Stimulated activated CD8-positive, alpha-beta memory T cell treated with anti-CD3 and anti-CD28 coated beads, Interleukin-7, amount 100 ng/mL, for 1 hour (primary cell): ENCODE measurements around the gene PSTPIP2.
"Not testable (repeated sequence)": the region's sequence is repeated elsewhere in the genome, so short reads cannot be mapped to it uniquely, and the experiment has no call there.

Experiments used
- DNase-seq, 2 donors: peaks; one replicate each; pipeline ENCODE4 v3.0.0-alpha.2; 2020; ENCODE audit warnings: low read depth in 2 of 2

PSTPIP2 gene

DNA sequence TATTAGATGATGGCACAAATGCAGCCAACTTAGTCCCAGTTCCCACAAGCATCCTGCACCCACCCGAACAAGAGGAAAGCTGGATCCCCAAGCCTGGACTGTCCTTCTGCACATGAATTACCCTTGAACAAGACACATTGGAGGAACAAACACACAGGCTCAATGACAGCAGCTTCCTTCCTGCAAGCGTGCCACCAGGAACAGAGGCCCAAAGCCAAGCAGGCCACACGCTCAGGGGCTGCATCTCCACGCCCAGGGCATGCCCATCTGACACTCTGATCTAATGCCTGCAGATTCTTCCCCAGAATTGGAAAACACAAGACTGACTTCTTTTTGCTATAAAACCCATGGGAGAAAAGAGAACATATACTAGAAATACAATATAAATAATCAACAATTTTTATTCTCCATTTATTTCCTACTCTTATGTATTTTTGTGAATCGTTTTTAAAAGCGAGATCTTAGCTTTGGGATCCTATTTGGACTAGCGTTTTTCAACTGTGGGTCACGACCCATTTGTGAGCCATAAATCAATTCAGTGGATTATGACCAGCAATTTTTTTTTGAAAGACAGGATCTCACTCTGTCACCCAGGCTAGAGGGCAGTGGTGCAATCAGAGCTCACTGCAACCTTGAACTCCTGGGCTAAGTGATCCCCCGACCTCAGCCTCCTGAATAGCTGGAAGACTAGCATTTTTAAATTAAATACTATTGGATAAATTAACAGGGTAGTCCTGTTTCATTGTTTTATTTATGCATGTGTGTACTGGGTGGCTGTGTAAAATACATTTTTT lies 34.4 kb downstream of the PSTPIP2 start:
- no peak for DNase-seq

DNA sequence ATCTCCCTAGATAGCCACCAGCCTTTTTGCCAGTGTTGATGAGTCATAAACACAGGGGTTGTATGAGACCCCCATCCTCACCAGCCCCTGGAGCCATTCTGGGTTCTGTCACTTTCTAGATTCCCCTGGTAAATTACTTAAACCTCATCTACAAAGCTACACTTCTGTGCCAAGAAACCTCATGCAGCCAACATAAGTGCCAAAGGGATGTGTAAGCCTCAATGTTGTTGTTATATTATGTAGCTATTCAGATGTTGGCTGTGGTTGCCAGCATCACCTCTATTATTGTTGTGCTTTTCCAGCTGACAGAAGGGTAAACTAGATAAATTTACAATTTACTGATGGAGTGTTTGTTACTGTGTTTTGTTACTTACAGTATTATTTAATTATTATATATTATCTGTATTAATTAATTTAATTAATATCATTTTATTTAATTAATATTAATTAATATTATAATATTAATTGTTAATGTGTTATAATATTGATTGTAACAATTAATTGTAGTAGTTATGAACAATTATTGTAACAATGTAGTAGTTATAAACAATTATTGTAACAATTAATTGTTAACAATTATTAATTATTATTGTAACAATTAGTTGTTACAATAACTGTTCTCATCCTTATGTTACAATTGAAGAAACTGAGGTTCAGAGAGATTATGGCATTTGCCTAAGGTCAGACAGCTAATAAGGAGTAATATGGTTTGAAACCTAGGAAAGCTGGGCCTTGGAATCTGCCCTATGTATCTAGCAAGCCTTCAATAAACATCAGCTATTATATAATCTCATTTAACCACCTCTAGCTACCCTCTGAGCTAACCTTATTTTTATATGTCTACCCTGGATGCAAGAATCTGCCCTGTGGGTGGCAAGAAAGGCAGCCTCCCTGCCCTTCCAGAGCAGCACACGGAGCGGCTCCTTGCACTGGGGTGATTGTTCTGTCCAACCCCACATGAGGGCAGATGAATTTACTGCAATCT lies 36.1 kb downstream of the PSTPIP2 start:
- DNase-seq = no peak

DNA sequence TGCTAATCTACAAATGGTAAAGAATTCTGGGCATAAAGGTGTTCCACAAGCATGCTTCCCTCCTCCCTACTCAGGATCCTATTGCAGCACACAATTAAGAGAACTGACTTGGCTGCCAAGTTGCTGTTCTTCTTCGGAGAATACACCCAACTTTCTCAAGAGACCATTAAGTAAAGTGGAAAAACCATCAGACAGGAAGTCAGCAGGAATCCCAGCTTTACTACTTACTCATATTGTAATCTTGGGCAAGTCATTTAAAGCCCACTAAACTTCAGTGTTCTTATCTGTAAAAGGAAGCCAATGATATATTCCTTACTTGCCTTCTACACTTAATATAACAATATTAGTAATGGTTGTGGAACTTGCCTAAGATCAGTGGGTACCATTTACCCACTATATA lies 37.8 kb downstream of the PSTPIP2 start:
- DNase-seq = no peak

DNA sequence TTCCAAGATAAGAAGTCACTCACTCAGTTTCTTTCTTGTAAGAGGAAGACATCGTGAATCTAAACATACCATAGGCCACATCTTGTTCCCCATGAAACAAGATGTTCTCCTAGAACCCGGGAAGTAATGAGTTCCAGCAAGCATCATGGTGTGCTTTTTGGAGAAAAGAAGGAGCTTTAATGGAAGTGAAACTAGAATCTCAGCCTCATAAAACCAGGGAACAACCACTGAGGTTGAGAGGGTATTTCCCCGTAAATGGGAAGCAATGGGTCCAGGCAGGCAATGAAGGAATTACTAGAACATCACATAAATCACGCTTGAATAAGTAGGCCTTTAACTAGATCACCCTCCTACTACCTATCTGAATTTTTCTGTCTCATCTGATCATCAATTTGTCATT lies 40.3 kb downstream of the PSTPIP2 start:
- no peak for DNase-seq

DNA sequence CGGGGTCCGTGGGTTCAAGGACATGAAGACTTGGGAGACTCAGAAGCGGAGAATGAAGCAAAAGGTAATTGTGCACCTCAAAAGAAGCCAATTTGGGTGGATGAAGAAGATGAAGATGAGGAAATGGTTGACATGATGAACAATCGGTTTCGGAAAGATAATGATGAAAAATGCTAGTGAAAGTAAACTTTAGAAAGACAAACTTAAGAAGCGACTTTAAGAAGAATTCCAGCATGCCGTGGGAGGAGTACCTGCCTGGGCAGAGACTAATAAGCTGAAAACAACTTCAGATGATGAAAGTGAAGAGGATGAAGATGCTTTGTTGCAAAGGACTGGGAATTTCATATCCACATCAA lies 43.5 kb downstream of the PSTPIP2 start:
- DNase-seq = no peak

DNA sequence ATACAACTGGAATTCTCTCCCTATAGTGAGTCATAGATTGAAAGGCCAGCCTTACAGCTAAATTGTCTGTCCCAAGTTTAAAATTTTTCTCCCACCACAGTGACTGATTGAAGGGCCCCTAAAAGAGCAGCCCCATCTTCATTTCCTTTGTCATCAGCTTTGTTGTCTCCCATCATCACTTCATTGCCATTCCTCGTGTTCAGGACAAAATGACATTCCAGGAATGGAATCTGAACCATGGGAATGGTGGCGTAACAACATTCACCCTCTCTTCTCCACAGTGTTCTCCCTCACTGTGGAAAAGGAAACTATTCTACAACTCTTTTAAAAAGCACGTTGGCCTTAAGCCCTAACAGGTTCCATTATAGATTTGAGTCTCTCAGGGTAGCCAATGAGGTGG lies 52.1 kb downstream of the PSTPIP2 start:
- DNase-seq = no peak

DNA sequence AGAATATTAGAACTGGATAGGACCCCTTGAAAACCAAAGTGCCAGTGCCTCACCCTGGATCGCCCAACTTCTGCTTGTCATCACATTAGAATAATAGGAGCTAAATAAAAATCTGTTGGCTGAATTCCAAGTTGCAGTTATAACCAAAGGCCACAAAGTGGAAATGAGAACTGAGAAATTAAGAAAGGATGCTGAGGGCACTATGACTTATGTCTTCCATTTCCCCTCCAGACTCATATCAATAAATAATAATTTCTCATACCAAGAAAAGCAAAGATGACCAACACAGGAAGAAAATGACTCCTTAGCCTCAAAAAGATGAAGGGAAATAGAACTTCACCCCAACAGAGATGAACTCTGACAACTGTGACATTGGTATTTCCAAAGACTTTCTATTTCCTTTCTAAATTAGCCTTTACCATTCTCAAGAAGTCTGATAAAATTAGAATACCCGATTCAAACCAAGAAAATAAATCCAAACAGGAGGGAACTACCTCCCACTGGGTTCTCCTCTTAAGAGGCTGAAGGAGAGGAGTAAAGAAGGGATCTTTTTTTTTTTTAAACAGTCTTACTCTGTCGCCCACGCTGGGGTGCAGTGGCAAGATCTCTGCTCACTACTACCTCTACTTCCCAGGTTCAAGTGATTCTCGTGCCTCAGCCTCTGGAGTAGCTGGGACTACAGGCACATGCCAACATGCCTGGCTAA lies 58.4 kb downstream of the PSTPIP2 start:
- DNase-seq = no peak

DNA sequence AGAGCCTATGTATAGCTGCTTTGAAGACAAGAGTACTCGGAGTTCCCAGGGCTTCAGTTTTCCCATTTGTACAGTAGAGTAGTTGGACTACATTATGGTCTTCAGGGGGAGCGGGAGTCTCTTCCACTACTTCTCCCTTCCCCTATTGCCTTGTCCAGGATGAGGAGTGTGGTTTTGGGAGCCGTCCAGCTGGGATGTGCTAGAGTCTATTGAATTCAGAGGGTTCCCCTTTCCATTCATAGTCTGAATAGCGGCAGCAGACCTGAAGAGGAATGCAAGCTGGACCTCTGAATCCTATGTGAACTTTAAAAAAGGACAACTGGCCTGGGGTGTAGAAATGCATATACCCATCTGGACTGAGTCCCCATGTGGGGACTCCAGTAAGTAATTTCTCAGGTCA lies 61.4 kb downstream of the PSTPIP2 start:
- DNase-seq = no peak

DNA sequence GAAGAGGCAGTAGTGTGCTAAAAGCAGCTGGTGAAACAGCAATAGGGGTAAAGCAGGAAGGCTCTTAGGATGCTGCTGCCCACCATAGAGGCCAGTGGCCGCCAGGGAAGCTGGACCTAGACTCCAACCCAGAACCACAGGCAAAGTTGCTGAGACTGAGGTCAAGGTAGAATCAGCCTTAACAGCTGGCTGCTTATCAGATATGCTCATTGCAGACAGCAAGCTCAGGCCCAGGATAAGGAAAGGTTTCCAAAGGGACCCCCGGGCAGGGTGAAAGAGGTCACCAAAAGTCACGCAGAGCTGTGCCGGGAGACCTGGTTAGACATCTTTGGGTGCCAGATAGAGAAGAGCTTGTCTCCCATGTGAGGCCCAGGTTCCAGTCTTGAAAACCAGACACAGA lies 62.0 kb downstream of the PSTPIP2 start:
- DNase-seq = no peak

DNA sequence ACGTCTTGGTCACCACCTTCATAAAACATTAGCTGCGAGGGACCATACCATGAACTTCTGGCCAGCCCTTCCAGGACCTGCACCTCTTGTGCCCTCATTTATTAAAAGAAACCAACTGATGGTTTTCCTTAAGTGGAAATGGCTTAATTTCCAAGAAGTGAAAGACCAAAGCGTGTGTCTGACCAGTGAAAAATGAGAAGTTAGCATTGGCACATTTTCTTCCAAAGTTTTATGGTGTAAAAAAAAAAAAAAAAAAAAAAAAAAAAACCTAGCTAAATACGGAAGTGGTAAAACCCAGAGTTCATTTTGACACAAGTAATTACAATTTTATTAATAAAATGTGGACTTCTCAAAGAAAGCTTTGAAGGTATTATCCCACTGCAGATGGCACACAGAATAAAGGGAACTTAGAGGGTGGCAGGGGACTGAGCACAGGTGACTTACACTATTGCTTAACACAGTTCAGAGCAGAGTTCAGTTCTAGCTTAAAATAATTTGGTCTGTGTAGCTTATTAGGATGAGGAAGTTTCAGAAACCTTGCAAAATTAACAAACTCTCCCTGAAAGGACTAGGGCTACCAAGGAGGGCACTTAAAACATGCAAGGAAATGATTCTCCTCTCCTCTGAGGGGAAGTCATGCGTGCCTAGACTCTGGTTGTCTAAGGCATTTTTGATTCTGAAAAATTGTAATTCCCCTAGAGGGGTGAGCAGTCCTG lies 62.8 kb downstream of the PSTPIP2 start:
- no peak for DNase-seq

DNA sequence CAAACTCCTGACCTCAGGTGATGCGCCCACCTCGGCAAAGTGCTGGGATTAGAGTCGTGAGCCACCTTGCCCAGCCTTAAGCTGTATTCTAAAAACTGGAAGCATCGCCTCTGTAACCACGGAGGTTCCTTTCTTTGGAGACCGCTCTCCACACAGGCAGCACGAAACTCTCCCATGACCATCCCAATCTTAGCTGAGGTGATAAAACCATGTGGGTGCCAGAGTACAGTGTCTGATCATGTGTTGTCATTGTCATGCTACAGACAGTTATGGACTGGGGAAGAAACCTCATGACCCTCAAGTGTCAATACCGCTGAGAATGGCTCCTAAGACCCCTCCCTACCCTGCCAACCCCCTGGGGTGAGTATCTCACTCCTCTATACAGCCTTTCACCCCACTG lies 63.5 kb downstream of the PSTPIP2 start:
- no peak for DNase-seq

DNA sequence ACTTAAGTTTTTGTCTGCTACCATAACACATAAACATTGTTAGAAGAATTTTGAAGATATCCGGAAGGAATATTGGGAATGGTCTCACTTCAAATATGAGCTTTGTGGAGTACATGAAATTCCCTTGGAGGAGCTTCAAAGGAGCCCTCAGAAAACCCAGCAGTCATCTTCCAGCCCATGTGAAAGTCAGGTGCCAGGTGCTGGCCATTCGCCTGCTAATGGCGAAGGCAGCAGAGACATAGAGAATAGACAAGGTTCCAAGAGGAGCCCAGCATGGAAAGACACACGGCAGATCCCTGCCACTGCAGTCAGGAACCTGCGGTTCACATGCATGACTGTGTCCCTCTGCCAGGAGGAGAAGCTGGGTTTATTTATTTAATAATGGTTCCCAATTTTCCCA lies 64.9 kb downstream of the PSTPIP2 start:
- DNase-seq = no peak

DNA sequence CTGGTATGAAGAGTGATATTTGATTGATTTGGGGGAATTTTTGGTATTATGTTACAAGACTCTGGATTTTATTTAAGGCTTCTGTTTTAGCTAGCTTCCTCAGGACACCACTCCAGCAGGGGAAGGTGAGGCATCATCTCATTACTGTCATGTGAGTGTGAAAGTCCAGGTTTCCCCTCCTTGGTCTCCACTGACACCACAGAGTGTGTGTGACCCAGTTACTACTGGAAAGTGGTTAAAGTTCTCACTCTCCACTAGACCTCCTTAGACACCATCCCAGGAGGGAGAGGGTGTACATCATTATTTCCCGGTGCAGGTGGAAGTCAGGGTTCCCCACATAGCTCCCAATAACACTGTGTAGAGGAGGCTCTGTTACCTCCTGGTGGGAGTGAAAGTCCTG lies 69.1 kb downstream of the PSTPIP2 start:
- no peak for DNase-seq

DNA sequence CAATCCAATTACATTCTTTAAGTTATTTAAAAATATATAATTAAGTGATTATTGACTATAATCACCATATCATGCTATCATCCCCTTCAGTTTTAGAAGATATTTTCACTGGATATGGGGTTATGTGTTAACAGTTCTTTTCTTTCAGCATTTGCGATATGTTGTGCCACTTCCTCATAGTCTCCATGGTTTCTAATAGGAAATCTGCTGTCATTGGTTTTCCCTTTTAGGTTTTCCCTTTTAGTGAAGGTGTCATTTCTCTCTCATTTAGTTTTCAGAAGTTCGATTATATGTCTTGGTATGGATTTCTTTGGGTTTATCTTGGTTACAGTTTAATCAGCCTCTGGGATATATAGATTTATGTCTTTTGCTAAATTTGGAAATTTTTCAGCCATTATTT lies 70.2 kb downstream of the PSTPIP2 start:
- no peak for DNase-seq

DNA sequence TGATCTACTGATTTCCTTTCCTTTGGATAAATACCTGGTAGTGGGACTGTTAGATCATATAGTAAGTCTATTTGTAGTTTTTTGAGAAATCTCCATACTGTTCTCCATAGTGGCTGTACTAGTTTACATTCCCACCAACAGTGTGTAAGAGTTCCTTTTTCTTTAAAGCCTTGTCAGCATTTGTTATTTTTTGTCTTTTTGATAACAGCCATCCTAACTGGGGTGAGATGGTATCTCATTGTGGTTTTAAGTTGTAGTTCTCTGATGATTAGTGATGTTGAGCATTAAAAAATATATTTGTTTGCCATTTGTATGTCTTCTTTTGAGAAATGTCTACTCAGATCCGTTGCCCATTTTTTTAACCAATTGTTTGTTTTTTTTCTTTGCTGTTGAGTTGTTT lies 71.0 kb downstream of the PSTPIP2 start:
- DNase-seq = no peak

DNA sequence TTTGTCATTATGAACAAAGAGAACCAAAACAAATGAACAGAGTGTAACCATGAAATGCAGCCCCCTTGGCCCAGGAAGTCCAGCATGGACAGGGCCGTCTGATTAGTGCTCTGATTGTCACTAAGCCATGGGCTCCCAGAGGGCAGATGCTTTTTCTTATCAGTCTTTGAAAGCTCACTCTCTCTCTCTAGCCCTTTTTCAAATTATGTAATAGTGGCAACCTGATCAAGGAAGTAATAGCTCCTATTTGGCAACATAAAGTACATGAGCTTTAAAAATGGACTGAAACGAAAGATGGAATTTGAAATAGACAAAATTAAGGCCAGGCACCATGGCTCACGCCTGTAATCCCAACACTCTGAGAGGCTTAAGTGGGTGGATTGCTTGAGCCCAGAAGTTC lies 72.5 kb downstream of the PSTPIP2 start:
- DNase-seq = no peak

DNA sequence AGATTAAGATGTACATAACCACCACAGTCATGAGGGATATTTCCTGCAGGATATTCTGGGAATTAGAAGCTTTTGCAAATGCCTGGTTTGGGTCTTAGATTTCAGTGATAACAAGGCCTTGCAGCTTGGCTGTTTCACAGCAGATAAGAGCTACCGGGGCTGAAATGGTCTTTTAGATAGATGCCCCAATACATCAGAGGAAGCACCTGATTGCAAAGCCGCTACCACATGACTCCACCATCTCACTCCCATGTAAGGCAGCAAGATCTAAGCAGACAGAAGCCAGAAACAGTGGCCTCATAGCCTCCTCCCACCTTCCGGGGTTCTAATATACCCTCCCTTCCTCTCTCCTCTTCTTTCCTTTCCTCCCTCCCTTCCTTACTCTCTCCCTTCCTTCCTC lies 73.8 kb downstream of the PSTPIP2 start:
- DNase-seq = no peak

DNA sequence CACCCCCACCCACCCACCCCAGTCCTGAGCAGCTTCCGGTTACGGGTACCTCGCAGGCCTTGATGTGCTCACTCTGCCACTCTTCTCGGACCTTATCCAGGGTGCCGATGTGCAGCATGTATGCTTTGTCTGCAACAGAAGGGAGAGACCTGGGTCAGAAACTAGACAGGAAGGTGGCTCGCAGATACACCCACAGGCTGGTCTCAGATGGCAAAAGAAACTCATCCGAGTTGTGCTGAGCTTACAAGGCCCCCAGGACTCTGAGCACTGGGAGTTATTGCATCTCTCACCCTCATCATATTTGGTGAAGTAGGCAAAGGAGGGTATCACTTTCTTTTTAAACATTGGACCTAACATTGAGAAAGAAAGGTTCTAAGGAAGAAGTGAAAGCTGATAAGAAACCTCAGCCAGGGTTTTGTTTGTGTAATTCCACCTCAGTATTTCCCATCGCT lies 74.3 kb downstream of the PSTPIP2 start:
- no peak for DNase-seq

DNA sequence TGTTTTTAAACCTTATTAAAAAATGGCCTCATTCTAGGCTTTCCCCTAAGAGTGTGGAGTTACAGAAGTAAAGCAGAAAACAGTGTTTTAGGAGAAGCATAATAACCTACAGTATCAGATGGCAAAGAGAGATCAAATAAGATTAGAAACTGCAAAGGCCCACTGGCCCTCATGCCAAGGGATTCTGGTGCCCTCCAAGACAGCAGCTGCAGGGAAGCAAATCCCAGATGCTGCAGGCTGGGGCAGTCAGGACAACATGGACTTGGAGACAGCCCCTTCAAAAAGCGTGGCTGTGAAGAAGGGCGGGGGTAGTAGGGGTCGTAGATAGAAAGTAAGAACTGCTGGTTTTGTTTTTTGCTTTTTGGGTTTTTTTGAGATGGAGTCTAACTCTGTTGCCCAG lies 76.6 kb downstream of the PSTPIP2 start:
- DNase-seq = no peak

DNA sequence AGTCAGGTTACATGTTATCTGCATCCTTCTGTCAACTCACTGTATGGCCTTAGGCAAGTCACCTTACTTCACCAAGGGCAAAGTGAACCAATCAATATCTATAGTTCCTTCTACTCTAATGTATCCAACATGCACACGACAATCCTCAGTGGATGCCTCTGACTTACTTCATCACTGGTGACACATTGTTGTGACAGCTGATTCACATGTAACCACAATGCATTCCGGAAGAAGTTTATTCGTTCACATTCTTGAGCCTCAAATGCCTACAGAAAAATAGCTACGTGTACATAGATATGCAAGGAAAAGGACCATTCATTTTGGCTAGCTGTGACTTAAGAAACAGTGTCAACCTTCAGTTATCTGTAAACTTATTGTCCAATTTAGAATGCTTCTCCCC lies 78.6 kb downstream of the PSTPIP2 start:
- no peak for DNase-seq

DNA sequence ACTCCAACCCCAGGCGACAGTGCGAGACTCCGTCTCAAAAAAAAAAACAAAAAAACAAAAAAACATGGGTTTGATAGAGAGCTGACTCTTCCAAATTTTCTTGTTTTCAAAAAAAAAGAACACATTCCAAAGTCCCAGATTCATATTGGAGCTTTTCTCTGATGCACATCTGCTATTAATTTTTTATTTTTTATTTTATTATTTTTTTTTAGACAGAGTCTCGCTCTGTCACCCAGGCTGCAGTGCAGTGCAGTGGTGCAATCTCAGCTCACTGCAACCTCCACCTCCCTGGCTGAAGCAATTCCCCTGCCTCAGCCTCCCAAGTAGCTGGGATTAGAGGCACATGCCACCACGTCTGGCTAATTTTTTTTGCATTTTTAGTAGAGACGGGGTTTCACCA lies 79.5 kb downstream of the PSTPIP2 start:
- DNase-seq = not testable (repeated sequence)

DNA sequence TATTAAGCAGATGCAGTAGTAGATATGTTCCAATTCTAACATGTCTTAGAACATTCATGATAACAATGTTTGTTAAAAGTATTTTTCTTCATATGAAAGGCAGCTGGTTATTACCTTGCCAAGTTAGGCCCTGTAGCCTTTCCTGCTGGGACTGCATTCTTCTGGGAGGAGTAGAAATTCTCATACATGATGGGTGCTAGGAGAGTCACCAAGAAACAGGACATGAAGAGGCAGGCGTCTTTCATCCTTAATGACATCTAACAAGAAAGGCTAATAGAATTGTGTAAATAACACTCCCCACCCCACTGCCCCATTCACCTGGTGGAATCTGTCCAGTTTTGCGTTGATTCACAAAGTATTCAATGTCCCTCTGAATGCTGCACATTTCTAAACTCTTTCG lies 80.3 kb downstream of the PSTPIP2 start:
- DNase-seq = no peak
